MM.1S (cell line): Measurements from ENCODE around the gene CYS1.

Experiments used
- CTCF ChIP-seq: fragments of 300-600 bp; sonication (generic); IDR thresholded peaks from 2 replicates; pipeline ENCODE4 v1.5.1; 2016; ENCODE audit warnings: antibody characterized with exemption, low read length, mixed read lengths
- EZH2 ChIP-seq: fragments of 300-600 bp; sonication (generic); optimal IDR thresholded peaks from 2 replicates; pipeline ENCODE3; 2017; ENCODE audit warnings: low read depth, mild to moderate bottlenecking, antibody characterized with exemption, low read length, mixed read lengths
- EZH2phosphoT487 ChIP-seq: fragments of 300-600 bp; sonication (generic); IDR thresholded peaks from 2 replicates; pipeline ENCODE4 v1.6.1; 2018; ENCODE audit warnings: antibody characterized with exemption, low read length

- TF ChIP-seq CTCF (no peak), EZH2 (no peak), EZH2phosphoT487 (no peak)
These were observed 28.0 kb downstream of the CYS1 start for GRCh38 chr2:10052216-10052615.
